MM.1S (cell line): ENCODE results near the gene DCAF10.

ENCODE experiments used
- EZH2 ChIP-seq: fragments of 300-600 bp; sonication (generic); optimal IDR thresholded peaks from 2 replicates; pipeline ENCODE3; 2017; ENCODE audit warnings: low read depth, mild to moderate bottlenecking, antibody characterized with exemption, low read length, mixed read lengths
- TF ChIP-seq, protein P1 (sequence below): fragments of 300-600 bp; sonication (generic); IDR thresholded peaks from 2 replicates; pipeline ENCODE4 v1.5.1; 2016; ENCODE audit warnings: antibody characterized with exemption, low read length, mixed read lengths

DNA sequence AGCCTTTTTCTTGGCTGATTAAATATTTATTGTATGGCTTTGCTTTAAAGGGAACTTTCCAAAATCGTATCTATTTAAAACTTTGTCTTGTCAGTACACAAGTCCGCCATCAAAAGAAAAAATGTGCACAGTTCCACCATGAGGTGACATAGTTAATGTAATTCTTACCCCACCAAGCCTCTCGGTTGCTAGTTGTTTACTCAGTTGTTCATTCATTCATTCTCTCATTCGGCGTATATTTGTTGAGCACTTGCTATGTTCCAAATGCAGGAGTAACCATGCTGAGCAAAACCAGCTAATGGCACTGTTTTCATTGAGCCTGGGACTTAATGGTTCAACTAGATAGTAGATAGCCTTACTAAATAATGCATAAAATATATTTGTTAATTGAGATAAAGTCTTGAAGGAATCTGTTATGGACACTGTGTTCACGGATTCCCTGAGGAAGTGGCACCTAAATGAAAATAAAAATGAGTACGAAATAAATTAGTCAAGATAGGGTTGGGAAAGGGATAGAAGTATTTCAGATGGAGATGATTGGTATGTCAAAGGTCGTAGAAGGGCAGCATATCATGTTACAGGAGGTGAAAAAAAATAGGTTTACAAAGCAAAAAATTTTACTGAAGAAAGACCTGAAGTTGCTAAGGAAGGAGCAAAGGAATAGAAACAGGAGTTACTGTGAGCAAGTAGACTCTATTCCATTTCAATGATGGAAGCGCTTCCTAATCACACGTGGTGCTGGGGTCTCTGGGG is 1.5 kb downstream of the DCAF10 start:
- TF ChIP-seq, protein P1, sequence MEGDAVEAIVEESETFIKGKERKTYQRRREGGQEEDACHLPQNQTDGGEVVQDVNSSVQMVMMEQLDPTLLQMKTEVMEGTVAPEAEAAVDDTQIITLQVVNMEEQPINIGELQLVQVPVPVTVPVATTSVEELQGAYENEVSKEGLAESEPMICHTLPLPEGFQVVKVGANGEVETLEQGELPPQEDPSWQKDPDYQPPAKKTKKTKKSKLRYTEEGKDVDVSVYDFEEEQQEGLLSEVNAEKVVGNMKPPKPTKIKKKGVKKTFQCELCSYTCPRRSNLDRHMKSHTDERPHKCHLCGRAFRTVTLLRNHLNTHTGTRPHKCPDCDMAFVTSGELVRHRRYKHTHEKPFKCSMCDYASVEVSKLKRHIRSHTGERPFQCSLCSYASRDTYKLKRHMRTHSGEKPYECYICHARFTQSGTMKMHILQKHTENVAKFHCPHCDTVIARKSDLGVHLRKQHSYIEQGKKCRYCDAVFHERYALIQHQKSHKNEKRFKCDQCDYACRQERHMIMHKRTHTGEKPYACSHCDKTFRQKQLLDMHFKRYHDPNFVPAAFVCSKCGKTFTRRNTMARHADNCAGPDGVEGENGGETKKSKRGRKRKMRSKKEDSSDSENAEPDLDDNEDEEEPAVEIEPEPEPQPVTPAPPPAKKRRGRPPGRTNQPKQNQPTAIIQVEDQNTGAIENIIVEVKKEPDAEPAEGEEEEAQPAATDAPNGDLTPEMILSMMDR, result no peak
- no peak for TF ChIP-seq EZH2
